ENCODE data around the gene MTERF2. TPM values are rescaled to one million over a fixed set of nuclear protein-coding genes. Genes with fewer than 3 reads are reported as not detected.

The MTERF2 gene
- total and polyA plus RNA-seq, 2 of the 13 experiments (the other 11 are each of a cell fraction or from before 2014, with no cell fraction given), result 8.0 to 11.6 TPM

DNA sequence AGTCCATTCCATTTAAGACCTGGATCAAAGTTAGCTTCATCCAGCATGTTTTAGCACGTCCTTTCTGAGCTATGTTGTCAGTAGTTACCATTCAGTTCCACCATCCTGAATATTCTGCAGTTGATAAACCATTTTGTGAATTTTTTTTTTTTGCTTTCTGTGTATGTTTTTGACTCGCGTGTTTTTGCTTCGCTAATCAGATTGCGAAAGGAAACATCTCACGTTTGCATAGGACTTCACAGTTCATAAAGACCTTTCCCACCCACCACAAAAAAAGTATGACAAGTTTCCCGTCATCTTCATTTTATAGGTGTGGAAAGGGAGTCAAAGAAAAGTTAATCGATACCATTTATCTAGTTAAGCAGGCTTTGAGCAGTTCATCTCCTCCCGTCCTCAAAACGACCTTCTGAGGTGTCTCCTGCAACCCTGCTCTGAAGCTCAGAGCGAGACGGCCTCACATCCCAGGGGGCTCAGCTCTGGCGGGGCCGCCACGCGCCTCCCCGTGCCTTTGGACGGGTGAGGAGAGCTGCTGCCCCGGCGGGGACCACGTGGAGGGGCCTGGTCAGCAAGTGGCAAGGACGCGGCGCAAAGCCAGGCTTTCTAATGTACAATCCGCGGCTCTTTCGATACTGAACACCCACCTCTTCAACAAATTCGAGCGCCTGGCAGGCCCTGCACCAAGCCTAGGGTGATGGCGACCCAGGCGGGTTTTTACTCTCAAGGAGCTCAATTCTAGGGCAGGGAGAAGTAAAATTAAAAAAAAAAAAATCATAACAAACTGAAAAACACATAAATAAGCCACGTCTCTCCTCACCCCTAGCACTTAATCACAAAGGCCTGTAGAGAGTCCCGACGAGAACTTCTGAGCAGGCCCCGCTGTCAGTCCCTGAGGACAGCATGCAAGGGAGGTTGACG lies 32.2 kb downstream of the MTERF2 start:
- no peaks in the 10 kb centered on the region for H3K36me3 ChIP-seq (replicated peaks in 1 of 2; ENCODE audit: control insufficient read depth in 1 of 2, insufficient read depth in 2 of 2, low read length in 2 of 2)
- DNase-seq (ENCODE audit: low spot score) (no peak), ATAC-seq (no peak; the same call in 2 of the 3 replicates), FAIRE-seq (no peak)
- peak overlapping the region; percentile 15 for H2AFZ ChIP-seq (ENCODE audit: low read length)
- TSS peak; percentile 81 for BruUV-seq (replicated peaks)
- H3K9ac ChIP-seq (ENCODE audit: insufficient read depth, low read depth, low read length), result peak overlapping the region; percentile 72
- peak overlapping the region; percentile 97 for H3K27ac ChIP-seq (ENCODE audit: extremely low read length, insufficient read depth, low read length)
- intact Hi-C loops (cut with micrococcal nuclease; ENCODE audit: unreplicated experiment) (no loop called here), in situ Hi-C loops (cut with HindIII; ENCODE audit: extremely low pct_ligation_motif_present, low pct_unique_long_range_greater_than_20kb) (no loop called here)
- peaks cover 39% of the 10 kb centered on the region for H3K79me2 ChIP-seq (ENCODE audit: insufficient read depth, low read length)
- CTCF ChIA-PET (ENCODE audit: low intra/inter-chr PET ratio, low total read pairs), result no interaction called here
- H3K27me3 ChIP-seq (ENCODE audit: control insufficient read depth in 1 of 2, insufficient read depth in 2 of 2, low read length in 2 of 2), result no peaks in the 10 kb centered on the region; a peak in 1 of 5 replicates
- H3K4me3 ChIP-seq (replicated peaks in 1 of 3; ENCODE audit: insufficient read depth in 1 of 3, low read depth in 2 of 3, low read length in 3 of 3), result peak overlapping the region; percentile 63 to 98 (median 67)
- peaks cover 46% of the 10 kb centered on the region for H3K4me1 ChIP-seq (ENCODE audit: insufficient read depth, low read length)
- peaks cover 28% of the 10 kb centered on the region for H4K20me1 ChIP-seq (ENCODE audit: insufficient read depth, low read length)
- H3K4me2 ChIP-seq (ENCODE audit: low read depth, low read length), result peak overlapping the region; percentile 84
- 64% methylated on average over 23 of the region's 36 CpGs for WGBS (ENCODE audit: low lambda C conversion rate)
- POLR2A ChIA-PET, result interaction anchor here (0.7 to 2.3 kb wide), 9 partner anchors 10 to 596 kb away, joined by 3 to 33 read pairs (median 10); partner anchors contain the start of genes CRY1, MTERF2 and POLR3B
- H3K9me3 ChIP-seq (ENCODE audit: low read length), result no peaks in the 10 kb centered on the region
- TF ChIP-seq PAWR (CRISPR knock-in tag; IDR thresholded peaks at IDR 0.05; ENCODE audit: borderline replicate concordance) (no peak), MED13 (CRISPR knock-in tag; IDR thresholded peaks at IDR 0.05) (no peak), MIER2 (CRISPR knock-in tag; IDR thresholded peaks at IDR 0.05) (0 out of 2 replicates have a peak, but pooled peaks have one; percentile 13), GZF1 (CRISPR knock-in tag; IDR thresholded peaks at IDR 0.05) (no peak), ZNF674 (CRISPR knock-in tag; IDR thresholded peaks at IDR 0.05; ENCODE audit: low read depth) (no peak), USF2 (IDR thresholded peaks at IDR 0.05; ENCODE audit: low read depth, low read length) (no peak), USF2 (CRISPR knock-in tag; IDR thresholded peaks at IDR 0.05; ENCODE audit: borderline replicate concordance) (no peak), FOXK1 (CRISPR knock-in tag; IDR thresholded peaks at IDR 0.05; ENCODE audit: borderline replicate concordance, low read depth) (no peak), MTF2 (CRISPR knock-in tag; IDR thresholded peaks at IDR 0.05; ENCODE audit: borderline replicate concordance) (peak; percentile 32; the same call in 1 of the 2 replicates), TFAP4 (IDR thresholded peaks at IDR 0.05; ENCODE audit: borderline replicate concordance, low read depth) (no peak), ZNF841 (CRISPR knock-in tag; IDR thresholded peaks at IDR 0.05; ENCODE audit: borderline replicate concordance) (0 out of 2 replicates have a peak, but pooled peaks have one; percentile 64)
- TF ChIP-seq, protein P1, sequence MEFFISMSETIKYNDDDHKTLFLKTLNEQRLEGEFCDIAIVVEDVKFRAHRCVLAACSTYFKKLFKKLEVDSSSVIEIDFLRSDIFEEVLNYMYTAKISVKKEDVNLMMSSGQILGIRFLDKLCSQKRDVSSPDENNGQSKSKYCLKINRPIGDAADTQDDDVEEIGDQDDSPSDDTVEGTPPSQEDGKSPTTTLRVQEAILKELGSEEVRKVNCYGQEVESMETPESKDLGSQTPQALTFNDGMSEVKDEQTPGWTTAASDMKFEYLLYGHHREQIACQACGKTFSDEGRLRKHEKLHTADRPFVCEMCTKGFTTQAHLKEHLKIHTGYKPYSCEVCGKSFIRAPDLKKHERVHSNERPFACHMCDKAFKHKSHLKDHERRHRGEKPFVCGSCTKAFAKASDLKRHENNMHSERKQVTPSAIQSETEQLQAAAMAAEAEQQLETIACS (CRISPR knock-in tag; IDR thresholded peaks at IDR 0.05), result no peak
